Endothelial cell of umbilical vein (primary cell): ENCODE results near the gene BACH2.

ENCODE experiments used
- CTCF ChIP-seq, 2 donors: IDR thresholded peaks; 1 replicate in 1 of 2; 2 replicates in 1 of 2; pipeline ENCODE4 v1.5.1; 2011; ENCODE audit warnings: low read length in 2 of 2, mild to moderate bottlenecking in 2 of 2, moderate library complexity in 2 of 2, control low read depth in 1 of 2, inconsistent platforms in 1 of 2, low read depth in 1 of 2; ENCODE audit not compliant: insufficient read depth in 1 of 2; ENCODE audit errors: extremely low read depth in 1 of 2
- EZH2 ChIP-seq: IDR thresholded peaks from 2 replicates; pipeline ENCODE4 v1.6.1; 2012; ENCODE audit warnings: borderline replicate concordance, low read depth, mild to moderate bottlenecking, moderate library complexity, low read length, inconsistent platforms; ENCODE audit not compliant: severe bottlenecking

DNA sequence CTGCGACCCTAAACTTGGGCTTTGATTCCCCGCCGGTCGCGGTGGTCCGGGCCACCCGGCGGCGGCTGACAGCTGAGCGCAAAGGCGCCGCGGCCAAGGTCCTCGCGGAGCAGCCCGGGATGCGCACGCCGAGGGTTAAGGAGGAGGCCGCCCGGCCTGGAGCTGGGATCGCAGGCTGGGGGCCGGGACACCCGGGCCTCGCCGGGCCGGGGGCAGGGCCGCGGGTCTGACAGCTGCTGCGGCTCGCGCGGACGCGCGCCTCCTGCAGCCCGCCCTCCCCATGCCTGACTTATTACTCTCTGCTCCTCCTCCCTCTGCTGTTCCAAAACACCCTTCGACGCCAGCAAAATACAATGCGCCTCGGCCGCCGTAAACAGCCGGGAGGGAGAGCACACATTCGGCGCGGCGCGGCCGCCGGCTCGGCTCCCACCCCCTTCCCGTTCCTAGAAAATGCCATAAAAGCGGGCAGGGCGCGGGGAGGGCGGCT, 746 bp downstream of the BACH2 start:
- TF ChIP-seq CTCF (IDR thresholded peaks at IDR 0.05; ENCODE audit: extremely low read depth in 1 of 2, insufficient read depth in 1 of 2, low read depth in 1 of 2, low read length in 2 of 2), result peak in 1 of 2 donors; percentile 2
- TF ChIP-seq EZH2, result no peak
